H1 (cell line): ENCODE measurements around the gene MAPK13. TPM values are rescaled to one million over a fixed set of nuclear protein-coding genes. Genes with fewer than 3 reads are reported as not detected.

Experiments used
- CTCF ChIA-PET: fragments of 300-600 bp; sonication (Branson Sonifier 250); formaldehyde crosslinking; loops from one replicate; lab custom pipeline; 2021; ENCODE audit not compliant: partially characterized antibody; lab: Charles Lee
- POLR2A ChIA-PET: fragments of 300-600 bp; sonication (Branson Sonifier 250); formaldehyde crosslinking; loops from one replicate; lab custom pipeline; 2021; ENCODE audit warnings: inconsistent platforms; ENCODE audit not compliant: partially characterized antibody; lab: Charles Lee
- DNase-seq, 2 experiments: peaks; one replicate each; pipeline versions ENCODE4 v3.0.0 to v3.0.0-alpha.2; 2010 to 2022; ENCODE audit warnings: low spot score in 2 of 2, low read depth in 1 of 2, mixed read lengths in 1 of 2
- FAIRE-seq: peaks from 2 replicates; lab custom pipeline; 2011; peaks lifted over from hg19 to GRCh38; lab: Jason Lieb, UNC
- H2AFZ ChIP-seq: 2 replicates; pipeline ENCODE4 v1.8.1; 2012; ENCODE audit warnings: low read length, inconsistent platforms
- H2AK5ac ChIP-seq: 2 replicates; pipeline ENCODE4 v1.6.1; 2013; ENCODE audit warnings: low read depth, low read length
- H2BK120ac ChIP-seq: replicated peaks from 2 replicates; pipeline ENCODE3; 2013; ENCODE audit warnings: low read depth, low read length, inconsistent platforms
- H2BK12ac ChIP-seq: 2 replicates; pipeline ENCODE4 v1.6.1; 2013; ENCODE audit warnings: low read depth, low read length
- H2BK15ac ChIP-seq: 2 replicates; pipeline ENCODE4 v1.6.1; 2013; ENCODE audit warnings: low read length
- H2BK20ac ChIP-seq: 2 replicates; pipeline ENCODE4 v1.6.1; 2013; ENCODE audit warnings: low read length
- H2BK5ac ChIP-seq: 2 replicates; pipeline ENCODE4 v1.6.1; 2013; ENCODE audit warnings: low read depth, low read length
- H3K14ac ChIP-seq: 2 replicates; pipeline ENCODE4 v1.6.1; 2013; ENCODE audit warnings: inconsistent platforms; ENCODE audit not compliant: insufficient read length
- H3K18ac ChIP-seq: 2 replicates; pipeline ENCODE4 v1.6.1; 2013; ENCODE audit warnings: low read length; ENCODE audit errors: extremely low read depth
- H3K23ac ChIP-seq: 2 replicates; pipeline ENCODE4 v1.6.1; 2013; ENCODE audit warnings: inconsistent platforms; ENCODE audit not compliant: insufficient read length
- H3K23me2 ChIP-seq: 2 replicates; pipeline ENCODE4 v1.6.1; 2013; ENCODE audit warnings: low read depth, low read length
- H3K27ac ChIP-seq: 2 replicates; pipeline ENCODE4 v1.6.1; 2011; ENCODE audit warnings: low read depth, low read length, inconsistent platforms
- H3K27me3 ChIP-seq, 4 experiments: replicated peaks in 1 of 4; 1 replicate in 1 of 4; 2 replicates in 3 of 4; pipeline versions ENCODE4 v1.6.1 to v1.8.1; 2011 to 2013; ENCODE audit warnings: low read length in 3 of 4, mild to moderate bottlenecking in 3 of 4, inconsistent platforms in 2 of 4, mixed read lengths in 2 of 4, moderate library complexity in 1 of 4; ENCODE audit not compliant: control insufficient read depth in 3 of 4, insufficient read depth in 3 of 4; ENCODE audit errors: extremely low read depth in 1 of 4
- H3K36me3 ChIP-seq, 4 experiments: 2 replicates each; pipeline versions ENCODE4 v1.6.1 to v1.8.1; 2011 to 2013; ENCODE audit warnings: mild to moderate bottlenecking in 4 of 4, low read length in 3 of 4, moderate library complexity in 2 of 4, control low read depth in 1 of 4, inconsistent platforms in 1 of 4; ENCODE audit not compliant: insufficient read depth in 4 of 4, control insufficient read depth in 2 of 4
- H3K4ac ChIP-seq: replicated peaks from 2 replicates; pipeline ENCODE3; 2013; ENCODE audit warnings: low read length, low read depth, mixed read lengths, inconsistent platforms; ENCODE audit not compliant: insufficient read length
- H3K4me1 ChIP-seq, 4 experiments: replicated peaks in 1 of 4; 1 replicate in 1 of 4; 2 replicates in 3 of 4; pipeline versions ENCODE4 v1.6.1 to v1.8.1; 2011 to 2013; ENCODE audit warnings: low read length in 3 of 4, inconsistent platforms in 2 of 4, mixed read lengths in 1 of 4; ENCODE audit not compliant: insufficient read depth in 4 of 4, control insufficient read depth in 3 of 4
- H3K4me2 ChIP-seq, 2 experiments: 2 replicates each; pipeline versions ENCODE4 v1.6.1 to v1.8.1; 2011 to 2013; ENCODE audit warnings: low read depth in 2 of 2, low read length in 2 of 2, control low read depth in 1 of 2, inconsistent platforms in 1 of 2, mild to moderate bottlenecking in 1 of 2; ENCODE audit not compliant: insufficient read depth in 1 of 2
- H3K4me3 ChIP-seq, 4 experiments: fragments of 200-600, 300-600 bp in 1 of 4; sonication (generic), shearing (Covaris generic), sonication (Bioruptor Twin) in 1 of 4; 2 replicates each; pipeline versions ENCODE4 v1.5.1 to v1.8.1; 2011 to 2016; ENCODE audit warnings: low read length in 4 of 4, low read depth in 3 of 4, control low read depth in 2 of 4, inconsistent platforms in 2 of 4, mild to moderate bottlenecking in 2 of 4, mixed read lengths in 1 of 4, moderate library complexity in 1 of 4; ENCODE audit not compliant: insufficient read depth in 2 of 4; ENCODE audit errors: extremely low read depth in 1 of 4
- H3K56ac ChIP-seq: replicated peaks from 2 replicates; pipeline ENCODE3; 2013; ENCODE audit warnings: low read depth, mild to moderate bottlenecking, mixed read lengths, low read length, inconsistent platforms; ENCODE audit not compliant: insufficient read length
- H3K79me1 ChIP-seq: 2 replicates; pipeline ENCODE4 v1.6.1; 2013; ENCODE audit warnings: low read depth, low read length, control low read depth
- H3K79me2 ChIP-seq, 2 experiments: 2 replicates each; pipeline versions ENCODE4 v1.6.1 to v1.8.1; 2012 to 2013; ENCODE audit warnings: low read length in 2 of 2, mild to moderate bottlenecking in 2 of 2, inconsistent platforms in 1 of 2; ENCODE audit not compliant: insufficient read depth in 2 of 2, control insufficient read depth in 1 of 2
- H3K9ac ChIP-seq, 4 experiments: replicated peaks in 1 of 4; 1 replicate in 1 of 4; 2 replicates in 3 of 4; pipeline versions ENCODE4 v1.6.1 to v1.8.1; 2011 to 2013; ENCODE audit warnings: low read depth in 3 of 4, low read length in 3 of 4, control low read depth in 2 of 4, mild to moderate bottlenecking in 2 of 4, moderate library complexity in 2 of 4, inconsistent platforms in 1 of 4; ENCODE audit errors: extremely low read depth in 1 of 4
- H3K9me3 ChIP-seq, 2 experiments: 2 replicates each; pipeline versions ENCODE4 v1.6.1 to v1.8.1; 2012 to 2013; ENCODE audit warnings: mild to moderate bottlenecking in 2 of 2, moderate library complexity in 2 of 2, control low read depth in 1 of 2, inconsistent platforms in 1 of 2, low read depth in 1 of 2, low read length in 1 of 2, mixed read lengths in 1 of 2; ENCODE audit not compliant: insufficient read depth in 2 of 2
- H4K20me1 ChIP-seq, 2 experiments: replicated peaks in 1 of 2; 2 replicates each; pipeline versions ENCODE3 to v1.8.1; 2011 to 2013; ENCODE audit warnings: inconsistent platforms in 2 of 2, low read length in 2 of 2, mild to moderate bottlenecking in 1 of 2; ENCODE audit not compliant: insufficient read depth in 2 of 2, control insufficient read depth in 1 of 2
- H4K5ac ChIP-seq: 2 replicates; pipeline ENCODE4 v1.6.1; 2013; ENCODE audit warnings: low read length, low read depth, mixed read lengths, inconsistent platforms; ENCODE audit not compliant: insufficient read length
- H4K8ac ChIP-seq: 2 replicates; pipeline ENCODE4 v1.8.0; 2013; ENCODE audit warnings: mild to moderate bottlenecking, moderate library complexity, low read length, inconsistent platforms; ENCODE audit not compliant: insufficient read depth; ENCODE audit errors: extremely low read depth
- H4K91ac ChIP-seq: replicated peaks from 2 replicates; pipeline ENCODE3; 2013; ENCODE audit warnings: low read length, mixed read lengths, inconsistent platforms; ENCODE audit not compliant: insufficient read length
- BCL11A ChIP-seq, 2 experiments: IDR thresholded peaks; one replicate each; pipeline ENCODE4 v1.6.1; 2011; ENCODE audit warnings: low read depth in 2 of 2, low read length in 2 of 2, mild to moderate bottlenecking in 2 of 2
- CBX5 ChIP-seq: fragments of 300-800, 300-1000 bp; sonication (generic); IDR thresholded peaks from 2 replicates; pipeline ENCODE4 v1.7.1; 2016; ENCODE audit warnings: antibody characterized with exemption, low read length, low read depth
- SIN3A ChIP-seq, 2 experiments: IDR thresholded peaks in 1 of 2; conservative IDR thresholded peaks in 1 of 2; 2 replicates each; pipeline ENCODE4 v1.6.1; 2011 to 2012; ENCODE audit warnings: low read length in 2 of 2, improper control_type of control experiment in 1 of 2, low read depth in 1 of 2, mild to moderate bottlenecking in 1 of 2
- SP2 ChIP-seq: IDR thresholded peaks from 2 replicates; pipeline ENCODE4 v1.6.1; 2012; ENCODE audit warnings: mild to moderate bottlenecking, low read length, inconsistent platforms
- SP4 ChIP-seq: IDR thresholded peaks from 2 replicates; pipeline ENCODE4 v1.6.1; 2012; ENCODE audit warnings: low read length, inconsistent platforms
- polyA plus RNA-seq, 7 experiments: library from polyadenylated mRNA; depleted of rRNA in 3 of 7; stranded (reverse) in 5 of 7; unstranded in 2 of 7; fragments of >200 nt in 5 of 7; fragments of 200-250 nt in 2 of 7; gene quantifications; 1 replicate in 5 of 7; 2 replicates in 1 of 7; 4 replicates in 1 of 7; pipeline versions ENCODE4 v1.2.1 to v1.2.3, GENCODE V29; 2011 to 2013; ENCODE audit warnings: missing spikeins in 2 of 7, mixed read lengths in 2 of 7
- total RNA-seq: library from RNA; stranded (reverse); fragmentation: NEBNext Ultra II Directional; extraction: Animal tissue kit (Norgen Biotek cat#: 25700); gene quantifications from 2 replicates; pipeline ENCODE4 v1.2.1, GENCODE V29; 2021
- TF ChIP-seq, protein P1 (sequence below): IDR thresholded peaks from 2 replicates; pipeline ENCODE4 v1.6.1; 2012; ENCODE audit warnings: low read length, inconsistent platforms

MAPK13 gene
- total and polyA plus RNA-seq, 2 of the 8 experiments (the other 6 are each of a cell fraction or from before 2014, with no cell fraction given) = 10.1 to 14.1 TPM

- Histone ChIP-seq H3K56ac (no peak overlapping the region), H3K9ac (no peak overlapping the region), H3K27me3 (no peaks in the 10 kb centered on the region), H3K18ac (no peak overlapping the region), H3K36me3 (peaks cover 0 to 16% (median 9%) of the 10 kb centered on the region in 4 experiments; a peak in 6 of 8 replicates), H3K79me1 (no peaks in the 10 kb centered on the region), H3K4me3 (no peak overlapping the region), H3K23ac (no peak overlapping the region), H2BK12ac (no peak overlapping the region), H3K27ac (no peak overlapping the region), H2BK120ac (no peak overlapping the region), H2BK5ac (no peak overlapping the region), H4K5ac (no peak overlapping the region), H4K20me1 (no peaks in the 10 kb centered on the region), H3K4me1 (peaks cover 0 to 6% (median 1%) of the 10 kb centered on the region in 4 experiments; a peak in 4 of 7 replicates), H2BK15ac (no peak overlapping the region), H2AFZ (no peak overlapping the region), H2BK20ac (no peak overlapping the region), H4K8ac (no peak overlapping the region), H3K79me2 (no peaks in the 10 kb centered on the region), H3K14ac (no peak overlapping the region), H3K4ac (no peak overlapping the region), H3K23me2 (no peaks in the 10 kb centered on the region), H2AK5ac (no peak overlapping the region), H4K91ac (no peak overlapping the region), H3K9me3 (no peaks in the 10 kb centered on the region), H3K4me2 (no peak overlapping the region)
- no peak for FAIRE-seq
- ChIA-PET CTCF (interaction anchor here (0.6 to 1.9 kb wide), 5 partner anchors 9 to 228 kb away, joined by 3 to 9 read pairs (median 4); no protein-coding TSS in a partner anchor), POLR2A (interaction anchor here (0.9 to 1.2 kb wide), 2 partner anchors 17 to 85 kb away, joined by 3 to 5 read pairs; partner anchors contain the start of gene MAPK14)
- no peak for DNase-seq
- no peak for TF ChIP-seq SP2
- TF ChIP-seq CBX5 = no peak
- TF ChIP-seq, protein P1, sequence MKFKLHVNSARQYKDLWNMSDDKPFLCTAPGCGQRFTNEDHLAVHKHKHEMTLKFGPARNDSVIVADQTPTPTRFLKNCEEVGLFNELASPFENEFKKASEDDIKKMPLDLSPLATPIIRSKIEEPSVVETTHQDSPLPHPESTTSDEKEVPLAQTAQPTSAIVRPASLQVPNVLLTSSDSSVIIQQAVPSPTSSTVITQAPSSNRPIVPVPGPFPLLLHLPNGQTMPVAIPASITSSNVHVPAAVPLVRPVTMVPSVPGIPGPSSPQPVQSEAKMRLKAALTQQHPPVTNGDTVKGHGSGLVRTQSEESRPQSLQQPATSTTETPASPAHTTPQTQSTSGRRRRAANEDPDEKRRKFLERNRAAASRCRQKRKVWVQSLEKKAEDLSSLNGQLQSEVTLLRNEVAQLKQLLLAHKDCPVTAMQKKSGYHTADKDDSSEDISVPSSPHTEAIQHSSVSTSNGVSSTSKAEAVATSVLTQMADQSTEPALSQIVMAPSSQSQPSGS = no peak
- TF ChIP-seq SIN3A (conservative IDR thresholded peaks at IDR 0.05 in 1 of 2, IDR thresholded peaks at IDR 0.05 in 1 of 2; ENCODE audit: low read depth in 1 of 2, low read length in 2 of 2) = no peak
- no peak for TF ChIP-seq SP4
- no peak for TF ChIP-seq BCL11A (IDR thresholded peaks at IDR 0.05; ENCODE audit: low read depth in 2 of 2, low read length in 2 of 2)
Observed at GRCh38 chr6:36113049-36113448, 17.3 kb upstream of the MAPK13 start.
